KOPT-K1 (cell line): Measurements from ENCODE around the gene OR8H3.
"Not testable (repeated sequence)": the region's sequence is repeated elsewhere in the genome, so short reads cannot be mapped to it uniquely, and the experiment has no call there.

Source experiments
- H3K27ac ChIP-seq: fragments of 200-600 bp; sonication (generic); 2 replicates; pipeline ENCODE4 v1.5.1; 2016; ENCODE audit warnings: antibody characterized with exemption, mild to moderate bottlenecking, low read depth, low read length; ENCODE audit not compliant: poor library complexity, severe bottlenecking
- H3K36me3 ChIP-seq: fragments of 200-600 bp; sonication (generic); 2 replicates; pipeline ENCODE4 v1.5.1; 2017; ENCODE audit warnings: antibody characterized with exemption, mild to moderate bottlenecking, low read length, moderate library complexity; ENCODE audit not compliant: insufficient read depth
- H3K9me3 ChIP-seq: fragments of 200-600 bp; sonication (generic); 2 replicates; pipeline ENCODE4 v1.5.1; 2017; ENCODE audit warnings: antibody characterized with exemption, low read length, mild to moderate bottlenecking; ENCODE audit not compliant: insufficient read depth, poor library complexity, severe bottlenecking

OR8H3 gene

DNA sequence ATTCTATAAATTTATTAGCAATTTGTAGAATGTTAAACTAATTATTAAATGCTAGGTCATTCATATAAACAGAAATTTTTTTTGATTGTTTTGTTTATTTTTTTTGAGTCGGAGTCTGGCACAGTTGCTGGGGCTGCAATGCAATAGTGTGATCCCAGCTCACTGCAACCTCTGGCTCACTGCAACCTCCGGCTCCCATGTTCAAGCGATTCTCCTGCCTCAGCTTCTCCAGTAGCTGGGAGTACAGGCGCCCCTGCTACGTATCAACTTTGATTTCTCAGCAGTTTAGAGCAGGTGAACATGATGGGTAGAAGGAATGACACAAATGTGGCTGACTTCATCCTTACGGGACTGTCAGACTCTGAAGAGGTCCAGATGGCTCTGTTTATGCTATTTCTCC, at the start of gene OR8H3:
OR8H3 (plus strand) TSS at position 301 of the 400 bp plus-strand sequence; CDS start at position 301, 0 bp downstream.
- Histone ChIP-seq H3K27ac (no peak within 1 kb of the TSS), H3K36me3 (no peaks in the 10 kb centered on the region), H3K9me3 (no peaks in the 10 kb centered on the region)

DNA sequence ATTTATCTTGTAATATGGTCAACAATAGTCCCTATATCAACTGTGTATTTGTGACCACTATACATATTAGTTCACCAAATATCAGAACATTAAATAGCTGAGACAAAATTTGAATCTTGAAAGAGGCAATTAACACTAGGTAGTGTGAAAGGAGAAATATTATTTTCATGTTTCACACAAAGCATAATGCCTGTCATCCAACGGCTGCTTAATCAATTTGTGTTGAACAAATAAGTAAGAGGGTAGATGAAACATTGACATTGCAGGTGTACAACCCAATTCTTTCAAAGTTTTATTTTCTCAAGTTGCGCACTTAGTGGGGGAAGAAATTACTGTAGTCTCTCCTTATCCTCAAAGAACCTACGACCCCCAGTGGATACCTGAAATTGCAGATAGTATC, 32.5 kb upstream of the OR8H3 start:
- Histone ChIP-seq H3K36me3 (no peaks in the 10 kb centered on the region), H3K27ac (no peak overlapping the region), H3K9me3 (no peaks in the 10 kb centered on the region)

DNA sequence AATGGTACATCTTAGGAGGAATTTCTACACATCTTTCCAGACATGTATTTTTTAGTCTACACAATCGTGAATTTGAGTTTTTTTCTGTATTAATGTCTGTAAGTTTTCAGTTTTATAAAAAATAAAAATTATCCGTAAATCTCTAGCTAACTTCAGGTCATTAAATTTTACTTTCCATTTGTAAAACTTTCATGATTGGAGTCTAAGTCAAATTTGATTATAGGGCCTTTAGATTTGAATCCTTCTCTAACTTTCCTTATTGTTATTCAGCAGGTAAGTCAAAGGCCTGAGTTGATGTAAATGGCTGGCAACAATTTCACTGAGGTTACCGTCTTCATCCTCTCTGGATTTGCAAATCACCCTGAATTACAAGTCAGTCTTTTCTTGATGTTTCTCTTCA, 29.2 kb upstream of the OR8H3 start, which contains the start of gene OR8I2:
OR8I2 (plus strand) TSS at position 301 of the 400 bp plus-strand sequence; CDS start at position 301, 0 bp downstream.
- no peaks in the 10 kb centered on the region for H3K9me3 ChIP-seq
- H3K27ac ChIP-seq: no peak within 1 kb of the TSS
- no peaks in the 10 kb centered on the region for H3K36me3 ChIP-seq

GRCh38 chr11:56103210-56103737, 18.9 kb upstream of the OR8H3 start, which contains the start of gene OR8H2:
TSS of gene OR8H2 (plus strand) at chr11:56103687. CDS start at chr11:56105043, 1,356 bp downstream.
- Histone ChIP-seq H3K36me3 (no peaks in the 10 kb centered on the region), H3K9me3 (no peaks in the 10 kb centered on the region), H3K27ac (no peak within 1 kb of the TSS)

DNA sequence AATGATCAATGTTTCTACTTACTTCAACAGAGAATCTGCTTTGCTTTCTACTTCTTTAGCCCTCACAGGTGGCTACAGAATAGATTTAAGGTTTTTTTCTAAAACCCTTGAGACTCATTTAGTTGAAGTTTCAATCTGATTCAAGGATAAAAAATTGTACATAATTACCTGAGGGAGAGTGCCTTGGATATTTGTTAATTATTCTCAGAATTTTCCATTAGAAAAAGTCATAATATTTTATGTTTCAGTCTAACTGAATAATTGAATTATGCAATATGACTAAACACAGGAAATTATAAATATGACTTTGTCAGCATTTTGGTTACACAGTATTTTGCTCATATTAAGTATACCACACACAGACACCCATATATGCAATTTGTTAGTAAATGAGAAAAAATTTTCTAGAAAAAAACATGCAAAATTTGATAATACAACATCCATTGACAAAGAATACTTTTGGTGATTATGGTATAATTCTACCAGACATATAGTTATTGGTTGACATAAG, 18.0 kb downstream of the OR8H3 start, which contains the start of gene OR8J3:
OR8J3 (minus strand) TSS at position 51 of the 511 bp plus-strand sequence. CDS start 2,483 bp downstream, outside the sequence.
- Histone ChIP-seq H3K36me3 (no peaks in the 10 kb centered on the region), H3K27ac (no peak within 1 kb of the TSS), H3K9me3 (no peaks in the 10 kb centered on the region)

GRCh38 chr11:56143681-56144080, 21.5 kb downstream of the OR8H3 start:
- not testable (repeated sequence) for H3K9me3 ChIP-seq, H3K36me3 ChIP-seq, H3K27ac ChIP-seq

- Histone ChIP-seq H3K9me3 (peaks cover 7% of the 10 kb centered on the region), H3K27ac (no peak overlapping the region), H3K36me3 (no peaks in the 10 kb centered on the region)
Observed at GRCh38 chr11:56151376-56151775, 29.2 kb downstream of the OR8H3 start.

GRCh38 chr11:56152333-56152732, 30.2 kb downstream of the OR8H3 start:
- Histone ChIP-seq H3K27ac (no peak overlapping the region), H3K9me3 (peaks cover 7% of the 10 kb centered on the region), H3K36me3 (no peaks in the 10 kb centered on the region)

GRCh38 chr11:56160217-56160616, 38.0 kb downstream of the OR8H3 start, which contains the start of gene OR8K5:
TSS of gene OR8K5 (minus strand) at chr11:56160317. CDS start at chr11:56160317, 0 bp downstream.
- Histone ChIP-seq H3K27ac (no peak within 1 kb of the TSS), H3K9me3 (no peaks in the 10 kb centered on the region), H3K36me3 (no peaks in the 10 kb centered on the region)

GRCh38 chr11:56163804-56164203, 41.6 kb downstream of the OR8H3 start:
- no peaks in the 10 kb centered on the region for H3K36me3 ChIP-seq
- H3K9me3 ChIP-seq: no peaks in the 10 kb centered on the region

GRCh38 chr11:56172256-56172830, 50.2 kb downstream of the OR8H3 start:
- no peaks in the 10 kb centered on the region for H3K9me3 ChIP-seq
- H3K27ac ChIP-seq: no peak overlapping the region
- no peaks in the 10 kb centered on the region for H3K36me3 ChIP-seq

More at GRCh38 chr11:56163804-56164203, 41.6 kb downstream of the OR8H3 start:
- H3K27ac ChIP-seq: no peak overlapping the region
